Parathyroid adenoma (tissue), 2 donors: ENCODE data around the gene MGST2.

Experiments used
- H2AFZ ChIP-seq: fragments of 300-600 bp; sonication (generic); one replicate; pipeline ENCODE4 v1.7.0; 2017; ENCODE audit warnings: antibody characterized with exemption, mild to moderate bottlenecking
- H3K27ac ChIP-seq: fragments of 300-600 bp; sonication (generic); one replicate; pipeline ENCODE4 v1.7.0; 2017
- H3K27me3 ChIP-seq: fragments of 300-600 bp; sonication (generic); one replicate; pipeline ENCODE4 v1.7.0; 2017; ENCODE audit warnings: low read length; ENCODE audit not compliant: control insufficient read depth, insufficient read depth
- H3K36me3 ChIP-seq: fragments of 300-600 bp; sonication (generic); one replicate; pipeline ENCODE4 v1.7.0; 2017; ENCODE audit warnings: low read length; ENCODE audit not compliant: control insufficient read depth, insufficient read depth
- H3K4me1 ChIP-seq: fragments of 300-600 bp; sonication (generic); one replicate; pipeline ENCODE4 v1.7.0; 2017; ENCODE audit warnings: control low read depth
- H3K4me2 ChIP-seq: fragments of 300-600 bp; sonication (generic); one replicate; pipeline ENCODE4 v1.7.0; 2017; ENCODE audit warnings: low read length
- H3K4me3 ChIP-seq: fragments of 300-600 bp; sonication (generic); one replicate; pipeline ENCODE4 v1.7.0; 2017; ENCODE audit warnings: low read depth, low read length
- H3K79me2 ChIP-seq: fragments of 300-600 bp; sonication (generic); one replicate; pipeline ENCODE4 v1.7.0; 2017; ENCODE audit warnings: control low read depth
- H3K9ac ChIP-seq: fragments of 300-600 bp; sonication (generic); one replicate; pipeline ENCODE4 v1.7.0; 2017; ENCODE audit warnings: mild to moderate bottlenecking
- H3K9me3 ChIP-seq: fragments of 300-600 bp; sonication (generic); one replicate; pipeline ENCODE4 v1.7.0; 2017; ENCODE audit warnings: low read length; ENCODE audit not compliant: control insufficient read depth
- CTCF ChIP-seq: fragments of 300-600 bp; sonication (generic); IDR thresholded peaks from one replicate; pipeline ENCODE4 v1.7.0; 2017; ENCODE audit warnings: antibody characterized with exemption, mild to moderate bottlenecking
- donor health status: primary hyperparathyroidism.

The MGST2 gene

GRCh38 chr4:139647952-139648351 lies 17.7 kb upstream of the MGST2 start:
- no peaks in the 10 kb centered on the region for H3K4me1 ChIP-seq

DNA sequence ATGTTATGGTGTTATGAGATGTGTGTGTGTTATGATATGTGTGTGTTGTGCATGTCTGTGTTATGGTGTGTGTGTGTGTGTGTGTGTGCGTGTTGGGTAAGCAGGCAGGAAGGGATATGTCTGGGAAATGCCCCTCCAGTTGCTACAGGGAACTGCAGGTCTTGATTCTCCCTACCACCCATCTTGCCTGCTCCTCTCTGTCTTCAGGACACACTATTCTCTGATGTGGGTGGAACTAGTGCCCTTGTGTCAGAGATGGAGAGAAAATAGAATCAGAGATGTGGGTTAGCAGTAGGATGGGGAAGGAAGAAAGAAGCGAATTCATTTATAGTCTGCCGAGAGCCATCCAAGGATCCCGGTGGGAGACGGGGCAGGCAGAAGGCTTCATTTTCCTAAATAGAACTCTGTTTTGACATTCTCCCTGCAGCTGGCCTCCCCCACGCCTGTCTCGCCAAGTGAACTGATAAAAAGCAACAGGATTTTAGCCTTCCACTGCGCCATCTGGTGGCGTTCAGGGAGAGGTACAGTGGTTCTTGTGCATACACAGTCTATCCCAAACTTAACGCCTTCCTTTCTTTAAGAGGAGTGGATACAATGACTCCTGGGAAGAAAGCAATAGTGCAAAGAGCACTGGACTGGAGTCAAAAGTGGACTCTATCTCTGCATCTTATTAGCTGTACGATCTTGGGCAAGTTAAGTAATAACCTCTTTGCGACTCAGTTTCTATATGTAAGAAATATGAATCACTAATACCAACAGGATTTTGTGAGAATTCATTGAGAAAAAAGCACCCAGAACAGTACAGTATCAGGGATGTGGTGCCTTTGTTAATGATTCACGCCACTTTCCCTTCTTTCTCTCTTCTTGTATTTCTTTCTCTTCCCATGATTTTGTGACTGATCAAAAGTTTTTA lies 14.1 kb upstream of the MGST2 start:
- Histone ChIP-seq H3K27me3 (no peaks in the 10 kb centered on the region), H3K9ac (no peak overlapping the region), H2AFZ (peak overlapping the region; percentile 34), H3K4me3 (no peak overlapping the region), H3K79me2 (no peaks in the 10 kb centered on the region), H3K36me3 (no peaks in the 10 kb centered on the region), H3K27ac (no peak overlapping the region), H3K9me3 (no peaks in the 10 kb centered on the region), H3K4me2 (peak overlapping the region; percentile 33), H3K4me1 (no peaks in the 10 kb centered on the region)
- TF ChIP-seq CTCF: peak; percentile 71

More at GRCh38 chr4:139647952-139648351, 17.7 kb upstream of the MGST2 start:
- Histone ChIP-seq H3K79me2 (no peaks in the 10 kb centered on the region), H3K27ac (no peak overlapping the region), H3K27me3 (no peaks in the 10 kb centered on the region), H3K4me3 (no peak overlapping the region), H3K9ac (no peak overlapping the region), H3K36me3 (no peaks in the 10 kb centered on the region), H2AFZ (no peak overlapping the region), H3K9me3 (no peaks in the 10 kb centered on the region), H3K4me2 (no peak overlapping the region)
- no peak for TF ChIP-seq CTCF

- Histone ChIP-seq H2AFZ (no peak overlapping the region), H3K27ac (no peak overlapping the region), H3K4me3 (no peak overlapping the region), H3K27me3 (no peaks in the 10 kb centered on the region), H3K79me2 (no peaks in the 10 kb centered on the region), H3K36me3 (no peaks in the 10 kb centered on the region), H3K9ac (no peak overlapping the region), H3K9me3 (no peaks in the 10 kb centered on the region), H3K4me1 (no peaks in the 10 kb centered on the region), H3K4me2 (no peak overlapping the region)
- no peak for TF ChIP-seq CTCF
These were observed 11.1 kb upstream of the MGST2 start for GRCh38 chr4:139654516-139654915.

DNA sequence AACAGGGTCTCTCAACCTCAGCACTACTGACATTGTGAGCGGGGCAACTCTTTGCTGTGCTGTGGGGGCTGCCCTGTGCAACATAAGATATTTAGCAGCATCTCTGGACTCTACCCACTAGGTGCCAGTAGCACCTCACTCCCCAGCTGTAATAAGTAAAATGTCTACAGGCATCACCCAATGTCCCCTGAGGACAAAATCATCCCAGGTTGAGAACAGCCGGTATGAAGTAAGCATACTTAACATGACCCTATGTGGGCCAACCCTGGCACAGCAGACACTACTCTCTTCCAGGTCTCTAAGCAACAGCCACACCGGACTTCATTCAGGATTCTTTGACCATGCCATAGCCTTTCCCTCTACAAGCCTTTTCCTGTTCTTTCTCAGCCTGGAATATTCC lies 10.5 kb upstream of the MGST2 start:
- no peak overlapping the region for H3K9ac ChIP-seq
- no peaks in the 10 kb centered on the region for H3K36me3 ChIP-seq

More for the DNA sequence above, 10.5 kb upstream of the MGST2 start:
- H3K79me2 ChIP-seq: no peaks in the 10 kb centered on the region
- H3K4me3 ChIP-seq: no peak overlapping the region
- H2AFZ ChIP-seq: no peak overlapping the region
- no peak overlapping the region for H3K27ac ChIP-seq
- TF ChIP-seq CTCF: no peak
- no peaks in the 10 kb centered on the region for H3K27me3 ChIP-seq
- no peak overlapping the region for H3K4me2 ChIP-seq
- H3K4me1 ChIP-seq: no peaks in the 10 kb centered on the region
- no peaks in the 10 kb centered on the region for H3K9me3 ChIP-seq
